ENCODE results near the gene WBP4.

GRCh38 chr13:41034881-41035280 lies 26.4 kb upstream of the WBP4 start:
- no peak for TF ChIP-seq CTCF (IDR thresholded peaks at IDR 0.05; ENCODE audit: low read depth, low read length)
- no peak for TF ChIP-seq EZH2phosphoT487 (IDR thresholded peaks at IDR 0.05; ENCODE audit: low read depth)
